Astrocyte of the cerebellum (primary cell): ENCODE measurements around the gene CRHR1.

Experiments
- DNase-seq: peaks from one replicate; pipeline ENCODE4 v3.0.0-alpha.2; 2011; ENCODE audit warnings: low read depth
- H3K4me3 ChIP-seq: 2 replicates; pipeline ENCODE4 v1.5.1; 2011; ENCODE audit warnings: mild to moderate bottlenecking, low read depth, low read length, moderate library complexity
- in situ Hi-C: cut with HindIII; loops from 2 replicates; pipeline ENCODE4 v1.10.0; 2017; ENCODE audit warnings: low sequenced_read_pairs
- TF ChIP-seq, protein P1 (sequence below): IDR thresholded peaks from 2 replicates; pipeline ENCODE4 v1.5.1; 2012; ENCODE audit warnings: low read length, low read depth, moderate library complexity, mild to moderate bottlenecking; ENCODE audit errors: missing control alignments

The CRHR1 gene

DNA sequence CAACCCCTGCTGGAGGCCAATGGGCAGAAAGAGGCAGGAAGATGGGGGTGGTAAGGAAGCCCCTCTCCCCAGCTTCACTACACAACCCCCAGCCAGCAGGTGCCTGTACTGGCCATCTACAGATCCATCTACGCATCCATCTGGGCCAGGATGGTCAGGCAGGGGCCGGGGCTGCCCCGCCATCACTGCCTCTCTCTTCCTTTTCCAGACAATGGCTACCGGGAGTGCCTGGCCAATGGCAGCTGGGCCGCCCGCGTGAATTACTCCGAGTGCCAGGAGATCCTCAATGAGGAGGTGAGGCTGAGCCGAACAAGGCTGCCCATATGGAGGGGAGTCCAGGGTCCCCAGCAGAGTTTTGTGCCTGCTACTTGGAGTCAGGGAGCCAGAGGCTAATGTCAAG is 37.0 kb downstream of the CRHR1 start:
- in situ Hi-C loops = no loop called here
- no peak for DNase-seq
- H3K4me3 ChIP-seq = no peak overlapping the region
- TF ChIP-seq, protein P1, sequence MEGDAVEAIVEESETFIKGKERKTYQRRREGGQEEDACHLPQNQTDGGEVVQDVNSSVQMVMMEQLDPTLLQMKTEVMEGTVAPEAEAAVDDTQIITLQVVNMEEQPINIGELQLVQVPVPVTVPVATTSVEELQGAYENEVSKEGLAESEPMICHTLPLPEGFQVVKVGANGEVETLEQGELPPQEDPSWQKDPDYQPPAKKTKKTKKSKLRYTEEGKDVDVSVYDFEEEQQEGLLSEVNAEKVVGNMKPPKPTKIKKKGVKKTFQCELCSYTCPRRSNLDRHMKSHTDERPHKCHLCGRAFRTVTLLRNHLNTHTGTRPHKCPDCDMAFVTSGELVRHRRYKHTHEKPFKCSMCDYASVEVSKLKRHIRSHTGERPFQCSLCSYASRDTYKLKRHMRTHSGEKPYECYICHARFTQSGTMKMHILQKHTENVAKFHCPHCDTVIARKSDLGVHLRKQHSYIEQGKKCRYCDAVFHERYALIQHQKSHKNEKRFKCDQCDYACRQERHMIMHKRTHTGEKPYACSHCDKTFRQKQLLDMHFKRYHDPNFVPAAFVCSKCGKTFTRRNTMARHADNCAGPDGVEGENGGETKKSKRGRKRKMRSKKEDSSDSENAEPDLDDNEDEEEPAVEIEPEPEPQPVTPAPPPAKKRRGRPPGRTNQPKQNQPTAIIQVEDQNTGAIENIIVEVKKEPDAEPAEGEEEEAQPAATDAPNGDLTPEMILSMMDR = no peak

DNA sequence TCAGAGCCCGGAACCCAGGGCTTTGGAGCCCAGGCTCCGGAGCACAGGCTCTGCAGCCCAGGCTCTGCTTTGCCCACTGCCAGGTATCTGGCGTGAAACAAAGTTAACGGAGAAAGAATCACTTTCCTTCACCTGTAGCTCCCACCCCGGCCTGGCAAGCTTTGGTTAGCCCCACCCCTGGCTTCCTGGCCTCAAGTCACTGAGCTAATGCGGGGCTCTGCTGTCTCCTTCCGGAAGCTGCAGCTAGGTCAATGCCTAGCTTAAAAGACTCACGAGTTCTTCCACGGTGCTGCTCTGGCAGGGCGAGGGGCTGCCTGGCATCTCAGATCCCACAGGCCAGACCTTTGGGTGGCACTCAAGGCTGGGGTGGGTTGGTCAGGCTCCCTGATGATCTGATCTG is 39.5 kb downstream of the CRHR1 start:
- no peak for DNase-seq
- in situ Hi-C loops = no loop called here
- H3K4me3 ChIP-seq = no peak overlapping the region
- TF ChIP-seq, protein P1 = no peak

DNA sequence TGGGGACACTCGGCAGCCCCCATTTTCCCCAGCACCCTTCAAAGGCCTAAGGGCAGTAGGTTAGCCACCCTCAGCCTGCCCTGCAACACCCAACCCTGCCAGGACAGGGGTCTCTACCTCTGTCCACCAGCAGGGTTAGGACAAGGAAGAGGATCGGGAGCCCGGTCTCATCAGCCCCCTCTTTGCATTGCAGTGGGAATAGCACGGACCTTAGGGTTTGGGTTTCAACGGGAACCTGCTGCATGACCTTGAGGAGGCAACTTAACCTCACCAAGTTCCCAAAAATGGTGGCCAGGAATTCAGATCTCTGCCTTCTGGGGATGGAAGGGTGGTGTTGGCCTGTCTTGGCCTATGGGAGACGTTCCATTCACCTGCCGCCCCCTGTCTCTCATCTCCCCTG is 40.4 kb downstream of the CRHR1 start:
- H3K4me3 ChIP-seq = no peak overlapping the region
- TF ChIP-seq, protein P1 = no peak
- DNase-seq = no peak
- in situ Hi-C loops = no loop called here

- in situ Hi-C loops = no loop called here
Observed at GRCh38 chr17:45824901-45825492, 40.9 kb downstream of the CRHR1 start.

GRCh38 chr17:45825792-45826191 is 41.7 kb downstream of the CRHR1 start:
- DNase-seq = no peak
- in situ Hi-C loops = no loop called here
- TF ChIP-seq, protein P1 = no peak
- no peak overlapping the region for H3K4me3 ChIP-seq

More at GRCh38 chr17:45824901-45825492, 40.9 kb downstream of the CRHR1 start:
- no peak for DNase-seq
- no peak overlapping the region for H3K4me3 ChIP-seq
- TF ChIP-seq, protein P1 = no peak

DNA sequence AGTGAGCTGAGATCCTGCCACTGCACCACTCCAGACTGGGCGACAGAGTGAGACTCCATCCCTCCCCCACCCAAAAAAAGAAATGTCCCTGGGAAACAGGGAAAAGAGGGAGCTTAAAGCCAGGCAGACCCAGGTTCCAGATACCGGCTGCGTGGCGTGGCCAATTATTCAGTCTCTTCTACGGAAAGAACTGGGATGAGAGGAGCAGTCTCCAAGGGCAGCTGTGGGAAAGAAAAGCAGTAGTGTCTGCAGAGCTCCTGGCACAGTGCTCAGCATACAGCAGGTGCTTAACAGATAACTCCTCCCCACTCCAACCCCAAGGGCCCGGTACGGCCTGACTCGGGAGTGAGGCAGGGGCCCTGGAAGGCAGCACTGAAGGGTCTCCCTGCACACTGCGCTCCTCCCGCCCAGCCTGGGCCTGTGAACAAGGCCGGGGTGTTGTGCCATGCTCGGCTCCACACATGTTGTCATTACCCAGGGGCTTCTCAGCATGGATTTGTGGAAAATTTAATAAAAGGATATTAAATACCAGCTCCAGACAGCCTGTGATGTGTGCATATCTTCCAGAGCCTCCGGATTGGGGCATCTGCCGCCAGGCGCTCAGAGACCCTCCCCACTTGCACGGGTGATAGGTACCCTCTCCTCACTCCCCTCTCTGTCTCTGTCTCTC is 42.9 kb downstream of the CRHR1 start:
- no peak for DNase-seq
- in situ Hi-C loops = no loop called here
- TF ChIP-seq, protein P1 = no peak
- H3K4me3 ChIP-seq = no peak overlapping the region
